NCI-H2029 treated with DMSO at 0.1 percent for 48 hours (cell line): ENCODE data around the gene SYT13.

Experiments
- DNase-seq: peaks from one replicate; lab custom pipeline; 2025; lab: John Stamatoyannopoulos, UW

The SYT13 gene

GRCh38 chr11:45247433-45247832 lies 38.7 kb downstream of the SYT13 start:
- no peak for DNase-seq

GRCh38 chr11:45246241-45246640 lies 39.9 kb downstream of the SYT13 start:
- no peak for DNase-seq

GRCh38 chr11:45245218-45246045 lies 40.7 kb downstream of the SYT13 start:
- DNase-seq = no peak

- no peak for DNase-seq
Measured at GRCh38 chr11:45243967-45244366, 42.2 kb downstream of the SYT13 start.

GRCh38 chr11:45239733-45240132 lies 46.4 kb downstream of the SYT13 start:
- no peak for DNase-seq

- DNase-seq = no peak
Measured at GRCh38 chr11:45238724-45239123, 47.4 kb downstream of the SYT13 start.

GRCh38 chr11:45237711-45238315 lies 48.3 kb downstream of the SYT13 start:
- DNase-seq = no peak

- no peak for DNase-seq
Measured at GRCh38 chr11:45234306-45235006, 51.7 kb downstream of the SYT13 start.

- no peak for DNase-seq
Measured at GRCh38 chr11:45233804-45234170, 52.4 kb downstream of the SYT13 start.

- DNase-seq = peak; percentile 56
Measured at GRCh38 chr11:45233121-45233803, 52.9 kb downstream of the SYT13 start.

GRCh38 chr11:45232341-45233080 lies 53.6 kb downstream of the SYT13 start:
- DNase-seq = no peak

- no peak for DNase-seq
Measured at GRCh38 chr11:45229401-45230020, 56.6 kb downstream of the SYT13 start.

GRCh38 chr11:45227836-45228235 lies 58.3 kb downstream of the SYT13 start:
- no peak for DNase-seq

GRCh38 chr11:45226901-45227300 lies 59.2 kb downstream of the SYT13 start:
- DNase-seq = no peak

- no peak for DNase-seq
Measured at GRCh38 chr11:45225961-45226871, 59.9 kb downstream of the SYT13 start.

- DNase-seq = peak; percentile 63
Measured at GRCh38 chr11:45225277-45225676, 60.9 kb downstream of the SYT13 start.

- no peak for DNase-seq
Measured at GRCh38 chr11:45224766-45225165, 61.4 kb downstream of the SYT13 start.

GRCh38 chr11:45223496-45223895 lies 62.6 kb downstream of the SYT13 start:
- DNase-seq = no peak

- no peak for DNase-seq
Measured at GRCh38 chr11:45219411-45219810, 66.7 kb downstream of the SYT13 start.

GRCh38 chr11:45218705-45219104 lies 67.4 kb downstream of the SYT13 start:
- DNase-seq = no peak
